ENCODE results near the gene PGAP6. TPM values are rescaled to one million over a fixed set of nuclear protein-coding genes. Genes with fewer than 3 reads are reported as not detected.
"Not testable (repeated sequence)": the region's sequence is repeated elsewhere in the genome, so short reads cannot be mapped to it uniquely, and the experiment has no call there.

Gene PGAP6
- 20.9 TPM for polyA plus RNA-seq (2012; ENCODE audit: missing spikeins)

GRCh38 chr16:381789-382717, at the start of gene PGAP6:
Gene PGAP6, minus strand, starts transcription at chr16:381978. Its CDS starts 157 bp downstream, at chr16:381821.
- DNase-seq (ENCODE audit: insufficient read length) (peak; percentile 91), FAIRE-seq (peak; percentile 86)
- TF ChIP-seq TAF1 (IDR thresholded peaks at IDR 0.05; ENCODE audit: borderline replicate concordance, low read depth, low read length) (no peak), POLR2A (IDR thresholded peaks at IDR 0.05; ENCODE audit: low read depth, low read length) (peak; percentile 68; the same call in 1 of the 2 replicates), POLR2AphosphoS5 (IDR thresholded peaks at IDR 0.05; ENCODE audit: low read depth, low read length) (peak; percentile 65)

- FAIRE-seq (no peak), DNase-seq (ENCODE audit: insufficient read length) (no peak)
- TF ChIP-seq POLR2AphosphoS5 (IDR thresholded peaks at IDR 0.05; ENCODE audit: low read depth, low read length) (no peak), TAF1 (IDR thresholded peaks at IDR 0.05; ENCODE audit: borderline replicate concordance, low read depth, low read length) (no peak), POLR2A (IDR thresholded peaks at IDR 0.05; ENCODE audit: low read depth, low read length) (no peak)
Observed at GRCh38 chr16:430904-431303, 49.1 kb upstream of the PGAP6 start.

GRCh38 chr16:427250-427649, 45.5 kb upstream of the PGAP6 start:
- DNase-seq (ENCODE audit: insufficient read length): no peak
- TF ChIP-seq TAF1 (IDR thresholded peaks at IDR 0.05; ENCODE audit: borderline replicate concordance, low read depth, low read length) (no peak), POLR2A (IDR thresholded peaks at IDR 0.05; ENCODE audit: low read depth, low read length) (no peak), POLR2AphosphoS5 (IDR thresholded peaks at IDR 0.05; ENCODE audit: low read depth, low read length) (no peak)
- no peak for FAIRE-seq

- DNase-seq (ENCODE audit: insufficient read length): no peak
- no peak for FAIRE-seq
Observed at GRCh38 chr16:426906-427249, 45.1 kb upstream of the PGAP6 start.

GRCh38 chr16:426115-426905, 44.5 kb upstream of the PGAP6 start:
- DNase-seq (ENCODE audit: insufficient read length) (no peak), FAIRE-seq (no peak)
- no peak for TF ChIP-seq POLR2A (IDR thresholded peaks at IDR 0.05; ENCODE audit: low read depth, low read length)
- TF ChIP-seq POLR2AphosphoS5 (IDR thresholded peaks at IDR 0.05; ENCODE audit: low read depth, low read length): no peak
- TF ChIP-seq TAF1 (IDR thresholded peaks at IDR 0.05; ENCODE audit: borderline replicate concordance, low read depth, low read length): no peak

More at GRCh38 chr16:426906-427249, 45.1 kb upstream of the PGAP6 start:
- TF ChIP-seq TAF1 (IDR thresholded peaks at IDR 0.05; ENCODE audit: borderline replicate concordance, low read depth, low read length): no peak
- no peak for TF ChIP-seq POLR2A (IDR thresholded peaks at IDR 0.05; ENCODE audit: low read depth, low read length)
- TF ChIP-seq POLR2AphosphoS5 (IDR thresholded peaks at IDR 0.05; ENCODE audit: low read depth, low read length): no peak

- TF ChIP-seq POLR2A (IDR thresholded peaks at IDR 0.05; ENCODE audit: low read depth, low read length): no peak; the same call in 1 of the 2 replicates
- no peak for TF ChIP-seq POLR2AphosphoS5 (IDR thresholded peaks at IDR 0.05; ENCODE audit: low read depth, low read length)
- no peak for TF ChIP-seq TAF1 (IDR thresholded peaks at IDR 0.05; ENCODE audit: borderline replicate concordance, low read depth, low read length)
- DNase-seq (ENCODE audit: insufficient read length) (no peak), FAIRE-seq (no peak)
Observed at GRCh38 chr16:425740-426114, 43.9 kb upstream of the PGAP6 start.

GRCh38 chr16:425082-425718, 43.4 kb upstream of the PGAP6 start, which contains the start of gene RAB11FIP3:
Gene RAB11FIP3, plus strand, starts transcription at chr16:425649. Its CDS starts 358 bp downstream, at chr16:426007.
- TF ChIP-seq TAF1 (IDR thresholded peaks at IDR 0.05; ENCODE audit: borderline replicate concordance, low read depth, low read length): no peak
- TF ChIP-seq POLR2AphosphoS5 (IDR thresholded peaks at IDR 0.05; ENCODE audit: low read depth, low read length): no peak
- peak; percentile 77; the same call in 1 of the 2 replicates for TF ChIP-seq POLR2A (IDR thresholded peaks at IDR 0.05; ENCODE audit: low read depth, low read length)
- peak; percentile 93 for DNase-seq (ENCODE audit: insufficient read length)
- peak; percentile 93 for FAIRE-seq

GRCh38 chr16:424623-425081, 42.9 kb upstream of the PGAP6 start:
- no peak for FAIRE-seq
- no peak for DNase-seq (ENCODE audit: insufficient read length)
- TF ChIP-seq POLR2A (IDR thresholded peaks at IDR 0.05; ENCODE audit: low read depth, low read length) (no peak), POLR2AphosphoS5 (IDR thresholded peaks at IDR 0.05; ENCODE audit: low read depth, low read length) (no peak), TAF1 (IDR thresholded peaks at IDR 0.05; ENCODE audit: borderline replicate concordance, low read depth, low read length) (no peak)

GRCh38 chr16:424033-424622, 42.4 kb upstream of the PGAP6 start:
- no peak for FAIRE-seq
- DNase-seq (ENCODE audit: insufficient read length): no peak

GRCh38 chr16:422179-422578, 40.4 kb upstream of the PGAP6 start:
- FAIRE-seq: not testable (repeated sequence)

More at GRCh38 chr16:424033-424622, 42.4 kb upstream of the PGAP6 start:
- TF ChIP-seq POLR2AphosphoS5 (IDR thresholded peaks at IDR 0.05; ENCODE audit: low read depth, low read length): no peak
- no peak for TF ChIP-seq TAF1 (IDR thresholded peaks at IDR 0.05; ENCODE audit: borderline replicate concordance, low read depth, low read length)
- TF ChIP-seq POLR2A (IDR thresholded peaks at IDR 0.05; ENCODE audit: low read depth, low read length): no peak

GRCh38 chr16:415170-415498, 33.4 kb upstream of the PGAP6 start:
- DNase-seq (ENCODE audit: insufficient read length); FAIRE-seq: not testable (repeated sequence)

More at GRCh38 chr16:422179-422578, 40.4 kb upstream of the PGAP6 start:
- DNase-seq (ENCODE audit: insufficient read length): not testable (repeated sequence)

All from GM12892 (cell line).